CD4-positive, alpha-beta T cell treated with Interleukin-2 at 100 ng/mL for 4 hours (primary cell): ENCODE data around the gene DMXL1.

Experiments
- DNase-seq: peaks from one replicate; pipeline ENCODE4 v3.0.0-alpha.2; 2020; ENCODE audit warnings: low spot score

DMXL1 gene

GRCh38 chr5:119270960-119271757, 200.3 kb downstream of the DMXL1 start:
- DNase-seq = no peak

DNA sequence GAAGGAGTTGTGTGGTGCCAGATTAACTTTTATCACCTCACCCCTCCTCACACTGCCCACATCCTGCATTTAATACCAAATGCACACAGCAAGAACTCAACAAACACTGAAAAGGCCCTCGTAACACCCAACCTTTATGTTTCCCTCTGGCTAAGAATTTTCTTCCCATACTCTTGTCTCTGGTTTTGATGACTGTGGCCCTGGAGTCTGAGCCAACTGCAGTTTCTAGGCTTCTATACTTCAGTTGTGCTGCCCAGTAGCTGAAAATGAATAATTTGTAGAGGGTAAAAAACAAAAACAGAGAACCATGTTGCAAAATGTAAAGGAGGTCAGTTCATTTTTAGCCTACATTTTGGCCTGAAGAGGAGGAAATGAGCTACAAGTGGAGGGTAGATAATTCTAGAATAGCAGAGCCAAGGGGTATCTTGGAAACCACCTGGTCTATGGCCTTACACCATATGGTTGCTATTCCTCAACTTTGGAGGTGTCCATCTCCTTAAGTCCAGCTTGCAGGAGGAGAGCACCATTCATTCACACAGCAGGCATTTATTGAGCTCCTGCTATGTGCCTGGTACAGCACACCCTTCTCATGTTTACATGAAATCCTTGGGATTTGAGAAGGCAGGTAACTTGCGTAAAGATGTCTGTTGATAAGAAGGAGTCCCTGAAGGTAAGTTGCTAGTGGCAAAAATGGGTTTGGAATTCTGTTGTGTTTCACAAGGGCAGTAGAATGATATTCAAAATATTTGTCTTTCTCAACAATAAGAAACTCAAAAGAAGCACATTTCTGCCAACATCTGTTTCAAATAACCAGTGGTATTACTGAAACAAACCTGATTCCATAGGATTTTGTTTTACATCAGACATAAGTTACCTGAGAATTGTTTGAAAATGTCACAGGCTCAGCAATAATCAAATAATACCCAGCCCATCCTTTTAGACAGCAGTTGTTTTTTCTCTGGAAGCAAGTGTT, 201.2 kb downstream of the DMXL1 start:
- DNase-seq = peak; percentile 39

- DNase-seq = peak; percentile 39
These were observed 202.5 kb downstream of the DMXL1 start for GRCh38 chr5:119273391-119273839.

- DNase-seq = no peak
These were observed 203.3 kb downstream of the DMXL1 start for GRCh38 chr5:119274030-119274766.

- peak; percentile 82 for DNase-seq
These were observed 203.9 kb downstream of the DMXL1 start for GRCh38 chr5:119274767-119275130.

- DNase-seq = no peak
These were observed 204.3 kb downstream of the DMXL1 start for GRCh38 chr5:119275146-119275545.

- DNase-seq = no peak
These were observed 204.8 kb downstream of the DMXL1 start for GRCh38 chr5:119275601-119276173.

GRCh38 chr5:119276978-119277377, 206.1 kb downstream of the DMXL1 start:
- DNase-seq = no peak

GRCh38 chr5:119279093-119279492, 208.2 kb downstream of the DMXL1 start:
- no peak for DNase-seq

GRCh38 chr5:119280380-119280779, 209.5 kb downstream of the DMXL1 start:
- no peak for DNase-seq

GRCh38 chr5:119282628-119283027, 211.7 kb downstream of the DMXL1 start:
- no peak for DNase-seq

GRCh38 chr5:119284031-119284430, 213.1 kb downstream of the DMXL1 start:
- no peak for DNase-seq

DNA sequence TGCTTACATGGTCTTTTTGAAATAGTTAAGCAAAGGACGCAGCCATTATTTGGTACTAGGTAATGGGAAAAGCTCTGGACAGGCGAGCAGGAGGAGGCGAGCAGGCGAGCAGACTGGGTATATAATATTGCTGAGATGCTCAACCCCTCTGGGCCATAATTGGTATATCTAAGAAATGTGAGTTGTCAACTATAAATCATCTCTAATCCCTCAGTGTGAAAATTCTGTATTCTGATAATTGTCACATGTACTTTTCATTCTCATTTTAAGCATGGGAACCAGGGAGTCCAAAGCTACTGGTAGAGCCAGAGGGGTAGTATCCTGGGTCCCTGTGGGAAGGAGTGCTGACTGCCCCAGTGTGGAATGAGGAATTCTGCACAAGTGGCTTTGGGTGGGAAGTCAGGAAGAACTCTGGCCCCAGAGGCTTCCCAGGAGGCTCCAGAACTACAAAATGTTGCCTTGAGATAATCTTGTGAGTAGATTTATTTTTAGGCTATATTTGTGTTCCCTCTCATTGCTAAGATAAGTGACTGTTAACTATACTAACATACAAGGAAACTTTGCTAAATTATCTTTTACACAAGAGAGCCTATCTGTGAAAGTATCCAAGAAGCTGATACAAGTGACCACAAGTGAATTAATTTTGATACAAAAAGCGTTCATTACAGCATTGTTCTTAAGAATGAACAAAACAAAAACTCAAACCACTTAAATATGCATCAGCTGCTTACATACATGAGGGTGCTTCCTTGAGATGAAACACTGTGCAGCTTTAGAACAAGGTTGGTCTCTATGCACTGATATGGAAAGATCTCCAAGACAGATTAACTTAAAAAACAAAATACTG, 214.4 kb downstream of the DMXL1 start:
- DNase-seq = no peak

GRCh38 chr5:119286511-119287488, 215.9 kb downstream of the DMXL1 start:
- DNase-seq = no peak

DNA sequence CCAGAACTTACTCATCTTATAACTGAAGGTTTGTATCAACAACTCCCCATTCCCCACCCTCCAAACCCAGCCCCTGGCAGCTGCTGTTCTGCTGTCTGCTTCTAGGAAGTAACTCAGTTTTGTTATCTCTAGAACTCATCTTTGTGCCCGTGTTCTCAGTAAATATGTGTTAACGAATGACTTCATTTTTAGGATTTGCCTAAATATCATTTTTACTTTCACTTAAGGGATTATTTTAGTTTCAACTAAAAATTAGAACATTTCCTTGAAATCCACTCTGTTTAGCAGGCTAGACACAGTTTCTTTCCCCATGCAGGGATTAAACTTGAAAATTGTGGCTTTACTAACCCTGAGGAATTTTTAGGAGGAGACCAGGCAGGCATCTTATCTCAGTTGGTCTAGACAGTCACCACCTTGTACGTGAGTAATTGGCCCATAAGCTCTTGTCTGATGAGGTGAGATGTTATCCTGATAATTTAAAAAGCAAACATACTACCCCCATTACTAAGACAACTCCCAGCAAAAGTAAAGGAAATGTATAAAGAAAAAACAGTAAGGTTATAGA, 216.7 kb downstream of the DMXL1 start:
- DNase-seq = peak; percentile 87

GRCh38 chr5:119288379-119289033, 217.6 kb downstream of the DMXL1 start:
- DNase-seq = no peak

DNA sequence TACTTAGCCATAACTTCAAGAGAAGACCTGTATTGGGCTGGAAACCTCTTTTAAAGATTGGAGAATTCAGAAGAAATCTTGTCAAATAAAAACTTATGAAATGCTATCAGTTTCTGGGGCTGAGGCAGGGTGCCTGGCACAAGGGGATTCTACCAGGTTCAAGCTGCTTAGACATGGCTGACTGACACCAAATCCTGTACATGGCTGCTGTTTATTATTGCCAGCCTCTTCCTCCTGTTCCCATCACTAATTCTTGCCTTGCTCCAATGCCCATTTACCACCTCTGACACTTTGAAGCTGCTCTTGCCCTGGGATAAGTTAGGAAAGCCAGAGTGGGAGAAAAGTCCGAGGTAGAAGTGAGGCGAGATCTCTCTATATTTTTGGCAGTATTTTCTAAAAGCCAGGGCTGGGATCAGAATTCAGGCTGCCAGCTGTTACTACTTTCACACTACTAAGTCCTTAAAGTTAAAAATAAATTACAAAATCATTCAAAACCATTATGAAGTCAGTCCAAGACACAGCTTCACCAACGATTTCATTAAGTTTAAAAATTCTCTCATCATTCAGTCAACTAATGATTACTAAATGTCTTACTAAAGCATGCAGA, 218.7 kb downstream of the DMXL1 start:
- DNase-seq = no peak

DNA sequence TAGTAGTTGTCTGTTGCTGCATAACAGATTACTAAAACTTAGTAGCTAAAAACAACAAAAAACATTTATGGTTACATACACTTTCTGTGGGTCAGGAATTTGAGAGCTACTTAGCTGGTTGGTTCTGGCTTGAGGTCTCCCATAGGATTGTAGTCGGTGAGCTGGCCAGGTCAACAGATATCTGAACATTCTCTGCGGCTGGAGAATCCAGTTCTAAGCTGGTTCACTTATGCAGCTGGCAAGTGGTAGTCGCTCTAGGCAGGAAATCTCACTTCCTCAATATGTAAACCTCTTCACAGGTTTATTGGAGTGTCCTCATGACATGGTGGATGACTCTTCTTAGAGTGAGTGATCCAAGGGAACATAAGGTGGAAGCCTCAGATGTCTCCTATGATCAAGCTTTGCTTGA, 219.3 kb downstream of the DMXL1 start:
- DNase-seq = peak; percentile 42
